ENCODE data around the gene ZBED6.
"Not testable (repeated sequence)": the region's sequence is repeated elsewhere in the genome, so short reads cannot be mapped to it uniquely, and the experiment has no call there.

The ZBED6 gene

GRCh38 chr1:203795441-203796235 is at the start of gene ZBED6, which contains the start of gene ZC3H11A:
Gene ZBED6, plus strand, starts transcription at chr1:203795623. Its CDS starts 1,900 bp downstream, at chr1:203797523.
Gene ZC3H11A, plus strand, starts transcription at chr1:203795623. Its CDS starts 21,448 bp downstream, at chr1:203817071.
- Histone ChIP-seq H4K20me1 (ENCODE audit: low read depth, low read length) (peaks cover 5% of the 10 kb centered on the region; the same call in 1 of the 2 replicates), H3K9ac (ENCODE audit: low read length) (peak within 1 kb of the TSS; percentile 75)
- TF ChIP-seq CTCF (IDR thresholded peaks at IDR 0.05; ENCODE audit: insufficient read depth, low read length, poor library complexity, severe bottlenecking) (no peak), EZH2phosphoT487 (conservative IDR thresholded peaks at IDR 0.05; ENCODE audit: low read length) (no peak)

GRCh38 chr1:203746281-203746680 is 49.1 kb upstream of the ZBED6 start:
- no peak overlapping the region for H3K9ac ChIP-seq (ENCODE audit: low read length)
- H3K4me2 ChIP-seq (ENCODE audit: low read depth, low read length, poor library complexity, severe bottlenecking), result no peak overlapping the region
- no peak overlapping the region for H3K4me3 ChIP-seq (ENCODE audit: insufficient read depth, low read length, poor library complexity, severe bottlenecking)
- TF ChIP-seq CTCF (IDR thresholded peaks at IDR 0.05; ENCODE audit: insufficient read depth, low read length, poor library complexity, severe bottlenecking) (no peak), EZH2phosphoT487 (conservative IDR thresholded peaks at IDR 0.05; ENCODE audit: low read length) (no peak)
- H3K9me2 ChIP-seq (replicated peaks; ENCODE audit: insufficient read depth, low read length), result no peaks in the 10 kb centered on the region
- no peaks in the 10 kb centered on the region for H3K36me3 ChIP-seq (ENCODE audit: low read length)
- H3K79me2 ChIP-seq (ENCODE audit: insufficient read depth, low read length), result no peaks in the 10 kb centered on the region
- H3K27me3 ChIP-seq (ENCODE audit: low read length), result no peaks in the 10 kb centered on the region
- H3F3A ChIP-seq (ENCODE audit: insufficient read depth), result no peaks in the 10 kb centered on the region
- H3K27ac ChIP-seq (ENCODE audit: low read depth, low read length), result no peak overlapping the region
- H2AFZ ChIP-seq (ENCODE audit: low read depth, low read length, severe bottlenecking), result no peak overlapping the region
- H4K20me1 ChIP-seq (ENCODE audit: low read depth, low read length), result no peaks in the 10 kb centered on the region
- no peaks in the 10 kb centered on the region for H3K9me3 ChIP-seq (ENCODE audit: insufficient read depth, low read length)

More at GRCh38 chr1:203795441-203796235, at the start of gene ZBED6, which contains the start of gene ZC3H11A:
- Histone ChIP-seq H3K4me3 (ENCODE audit: insufficient read depth, low read length, poor library complexity, severe bottlenecking) (peak within 1 kb of the TSS; percentile 90), H2AFZ (ENCODE audit: low read depth, low read length, severe bottlenecking) (peak within 1 kb of the TSS; percentile 92), H3K27me3 (ENCODE audit: low read length) (no peaks in the 10 kb centered on the region), H3F3A (ENCODE audit: insufficient read depth) (no peaks in the 10 kb centered on the region), H3K9me2 (replicated peaks; ENCODE audit: insufficient read depth, low read length) (no peaks in the 10 kb centered on the region), H3K4me2 (ENCODE audit: low read depth, low read length, poor library complexity, severe bottlenecking) (peak within 1 kb of the TSS; percentile 79), H3K27ac (ENCODE audit: low read depth, low read length) (peak within 1 kb of the TSS; percentile 54), H3K9me3 (ENCODE audit: insufficient read depth, low read length) (no peaks in the 10 kb centered on the region), H3K36me3 (ENCODE audit: low read length) (peaks cover 23% of the 10 kb centered on the region), H3K79me2 (ENCODE audit: insufficient read depth, low read length) (peaks cover 48% of the 10 kb centered on the region)

GRCh38 chr1:203751051-203751450 is 44.4 kb upstream of the ZBED6 start:
- Histone ChIP-seq H3K4me2 (ENCODE audit: low read depth, low read length, poor library complexity, severe bottlenecking) (no peak overlapping the region), H3K79me2 (ENCODE audit: insufficient read depth, low read length) (no peaks in the 10 kb centered on the region), H3K36me3 (ENCODE audit: low read length) (no peaks in the 10 kb centered on the region), H3K9me2 (replicated peaks; ENCODE audit: insufficient read depth, low read length) (no peaks in the 10 kb centered on the region), H3F3A (ENCODE audit: insufficient read depth) (no peaks in the 10 kb centered on the region), H3K4me3 (ENCODE audit: insufficient read depth, low read length, poor library complexity, severe bottlenecking) (no peak overlapping the region), H3K27me3 (ENCODE audit: low read length) (no peaks in the 10 kb centered on the region), H3K9ac (ENCODE audit: low read length) (no peak overlapping the region), H2AFZ (ENCODE audit: low read depth, low read length, severe bottlenecking) (no peak overlapping the region), H3K9me3 (ENCODE audit: insufficient read depth, low read length) (no peaks in the 10 kb centered on the region), H4K20me1 (ENCODE audit: low read depth, low read length) (no peaks in the 10 kb centered on the region), H3K27ac (ENCODE audit: low read depth, low read length) (no peak overlapping the region)
- TF ChIP-seq CTCF (IDR thresholded peaks at IDR 0.05; ENCODE audit: insufficient read depth, low read length, poor library complexity, severe bottlenecking) (no peak), EZH2phosphoT487 (conservative IDR thresholded peaks at IDR 0.05; ENCODE audit: low read length) (no peak)

GRCh38 chr1:203751618-203752361 is 43.6 kb upstream of the ZBED6 start:
- not testable (repeated sequence) for H3K9ac ChIP-seq (ENCODE audit: low read length); H3K27ac ChIP-seq (ENCODE audit: low read depth, low read length); H3F3A ChIP-seq (ENCODE audit: insufficient read depth); H3K36me3 ChIP-seq (ENCODE audit: low read length); H2AFZ ChIP-seq (ENCODE audit: low read depth, low read length, severe bottlenecking); H3K4me3 ChIP-seq (ENCODE audit: insufficient read depth, low read length, poor library complexity, severe bottlenecking); H3K9me3 ChIP-seq (ENCODE audit: insufficient read depth, low read length); H4K20me1 ChIP-seq (ENCODE audit: low read depth, low read length); H3K4me2 ChIP-seq (ENCODE audit: low read depth, low read length, poor library complexity, severe bottlenecking); H3K27me3 ChIP-seq (ENCODE audit: low read length); H3K79me2 ChIP-seq (ENCODE audit: insufficient read depth, low read length); H3K9me2 ChIP-seq (replicated peaks; ENCODE audit: insufficient read depth, low read length)

Measured in SU-DHL-6 (cell line).